ENCODE results near the gene TRAF2. TPM values are rescaled to one million over a fixed set of nuclear protein-coding genes. Genes with fewer than 3 reads are reported as not detected.

TRAF2 gene
- total and polyA plus RNA-seq, 2 of the 13 experiments (the other 11 are each of a cell fraction or from before 2014, with no cell fraction given), result 12.4 to 13.6 TPM

GRCh38 chr9:136847826-136848392 lies 38.4 kb upstream of the TRAF2 start (continued):
- TF ChIP-seq ZBTB40 (IDR thresholded peaks at IDR 0.05) (no peak), ZBTB40 (CRISPR knock-in tag; IDR thresholded peaks at IDR 0.05) (peak; percentile 75; the same call in 1 of the 2 replicates), EED (CRISPR knock-in tag; IDR thresholded peaks at IDR 0.05) (0 out of 2 replicates have a peak, but pooled peaks have one; percentile 57), TGIF2 (CRISPR knock-in tag; IDR thresholded peaks at IDR 0.05) (peak; percentile 23; the same call in 1 of the 2 replicates), ZHX1 (CRISPR knock-in tag; IDR thresholded peaks at IDR 0.05; ENCODE audit: low read depth) (peak; percentile 85; the same call in 1 of the 2 replicates), YEATS2 (CRISPR knock-in tag; IDR thresholded peaks at IDR 0.05; ENCODE audit: borderline replicate concordance) (peak; percentile 43; the same call in 1 of the 2 replicates), ZNF451 (CRISPR knock-in tag; IDR thresholded peaks at IDR 0.05) (peak; percentile 89; the same call in 1 of the 2 replicates), ZNF619 (CRISPR knock-in tag; IDR thresholded peaks at IDR 0.05) (peak; percentile 77; the same call in 1 of the 2 replicates), ZNF34 (CRISPR knock-in tag; IDR thresholded peaks at IDR 0.05; ENCODE audit: borderline replicate concordance) (no peak), ZNF383 (CRISPR knock-in tag; IDR thresholded peaks at IDR 0.05; ENCODE audit: borderline replicate concordance) (0 out of 2 replicates have a peak, but pooled peaks have one; percentile 49), IRF1 (CRISPR knock-in tag; IDR thresholded peaks at IDR 0.05; ENCODE audit: low read depth) (0 out of 2 replicates have a peak, but pooled peaks have one; percentile 47), RAD21 (CRISPR knock-in tag; IDR thresholded peaks at IDR 0.05) (0 out of 2 replicates have a peak, but pooled peaks have one; percentile 41)
